COLO668 (cell line): Measurements from ENCODE around the gene SUCLA2.

Source experiments
- DNase-seq: peaks from one replicate; lab custom pipeline; 2025; ENCODE audit not compliant: unreplicated experiment; lab: John Stamatoyannopoulos, UW

The SUCLA2 gene

DNA sequence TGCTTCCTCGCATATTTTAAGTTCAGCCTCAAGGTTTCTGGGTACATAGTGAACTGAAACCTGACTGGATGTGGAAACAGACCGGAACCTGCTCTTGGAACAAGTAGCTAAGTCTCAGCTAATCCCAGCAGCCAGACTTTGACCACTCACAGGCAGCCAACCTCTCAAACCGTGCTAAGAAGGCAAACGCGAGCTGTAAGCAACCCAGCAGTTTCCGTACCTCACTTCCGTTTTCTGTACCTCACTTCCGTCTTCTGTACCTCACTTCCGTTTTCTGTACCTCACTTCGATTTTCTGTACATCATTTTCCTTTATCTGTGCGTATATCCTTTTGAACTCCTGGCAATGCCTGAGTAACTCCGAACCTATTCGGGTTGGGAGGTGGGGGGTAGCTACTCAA, 96.8 kb downstream of the SUCLA2 start:
- no peak for DNase-seq

DNA sequence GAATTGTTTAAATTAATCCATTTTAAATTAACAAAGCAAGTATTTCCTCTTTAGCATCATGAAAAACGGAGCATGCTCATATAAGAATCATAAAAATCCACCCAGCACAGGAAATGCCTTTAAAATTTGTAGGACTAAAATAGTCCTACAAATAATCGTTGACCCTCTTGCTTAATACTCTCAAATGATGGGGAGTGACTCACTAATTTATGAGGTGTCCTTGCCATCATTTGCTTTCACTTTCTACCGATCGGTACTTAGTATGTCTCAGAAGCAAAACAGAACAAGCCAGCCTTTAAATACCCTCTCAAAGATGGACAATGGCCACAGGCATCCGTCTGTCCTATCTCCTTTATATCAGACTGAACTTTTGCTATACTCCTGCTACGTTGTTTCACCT, 97.2 kb downstream of the SUCLA2 start:
- no peak for DNase-seq

DNA sequence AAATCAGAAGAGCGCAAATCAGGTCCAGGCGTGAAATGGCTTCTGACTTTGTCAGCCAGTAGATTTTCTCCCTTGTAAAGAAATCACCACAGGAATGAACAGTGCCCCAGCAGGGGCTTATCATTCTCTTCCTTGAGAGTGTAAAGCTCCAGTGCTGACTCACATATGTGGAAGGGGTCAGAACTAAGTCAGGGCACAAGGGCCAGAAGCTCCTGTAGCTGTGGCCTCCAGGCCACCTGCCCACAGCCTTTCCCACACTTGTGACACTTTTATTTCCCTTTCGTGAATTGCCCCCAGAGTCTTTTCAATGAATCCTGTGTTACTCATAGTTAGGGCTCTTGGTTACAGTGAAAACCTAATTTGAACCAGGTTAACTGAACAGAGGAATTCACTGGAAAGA, 99.6 kb downstream of the SUCLA2 start:
- DNase-seq, result no peak

DNA sequence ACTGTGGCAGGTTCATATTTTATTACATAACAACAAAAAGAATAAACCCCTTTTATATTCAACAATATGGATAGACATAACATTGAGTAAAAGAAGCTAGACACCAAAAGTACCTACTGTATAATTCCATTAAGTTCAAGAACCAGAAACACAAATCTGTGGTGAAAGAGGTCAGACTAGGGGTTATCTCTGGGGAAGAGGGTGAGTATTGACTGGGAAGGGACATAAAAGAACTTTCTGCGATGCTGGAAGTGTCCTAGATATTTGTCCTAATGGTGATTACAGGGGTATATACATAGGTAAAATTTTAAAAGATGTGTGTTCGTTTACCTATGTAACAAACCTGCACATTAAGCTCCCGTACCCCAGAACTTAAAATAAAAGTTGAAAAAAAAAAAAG, 103.0 kb downstream of the SUCLA2 start:
- no peak for DNase-seq

DNA sequence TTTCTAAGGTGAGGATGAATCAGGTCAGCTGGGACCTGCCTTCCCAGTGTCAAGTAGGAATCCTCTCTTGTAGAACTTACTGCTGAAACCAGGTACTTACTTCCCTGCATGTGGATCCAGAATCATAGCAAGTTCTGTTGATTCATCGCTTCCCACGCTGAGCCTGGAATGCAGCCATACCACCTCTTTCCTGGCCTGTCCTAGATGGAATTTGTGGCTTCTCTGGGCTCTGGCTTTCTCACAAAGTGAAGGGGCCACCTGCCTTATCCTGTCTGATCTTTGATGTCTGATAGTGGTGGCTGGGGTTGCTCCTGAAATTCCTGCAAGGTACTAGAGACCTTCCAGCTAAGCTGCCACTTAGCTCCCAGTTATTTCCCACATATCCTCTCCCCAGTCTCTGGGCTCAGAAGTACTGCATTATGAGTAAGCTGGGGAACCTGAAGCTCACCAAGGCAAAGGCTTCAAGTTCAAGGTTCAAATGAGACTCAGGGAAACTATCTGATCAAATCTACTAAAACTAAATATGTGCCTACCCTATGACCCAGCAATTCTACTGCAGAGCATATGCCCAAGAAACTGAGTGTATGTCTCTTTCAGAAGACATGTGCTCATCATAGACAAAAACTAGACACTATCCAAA, 103.5 kb downstream of the SUCLA2 start:
- no peak for DNase-seq

DNA sequence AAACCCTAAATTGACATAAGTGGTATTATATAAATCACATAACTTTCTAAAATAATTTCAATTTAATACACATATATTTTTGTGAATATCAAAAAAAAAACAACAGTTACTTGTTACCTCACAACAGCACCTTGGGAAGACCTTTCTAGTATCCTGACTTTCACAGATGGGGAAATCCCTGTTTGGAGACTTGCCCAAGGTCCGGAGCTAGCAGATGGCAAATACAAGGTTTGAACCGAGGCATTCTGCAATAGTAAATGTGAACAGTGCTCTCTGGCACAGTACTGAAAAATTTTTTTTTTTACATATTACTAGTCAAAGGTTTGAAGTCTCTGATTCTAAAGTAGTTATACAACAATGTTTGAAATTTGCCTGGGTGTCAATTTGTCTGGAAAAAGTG, 104.5 kb downstream of the SUCLA2 start:
- DNase-seq, result no peak

DNA sequence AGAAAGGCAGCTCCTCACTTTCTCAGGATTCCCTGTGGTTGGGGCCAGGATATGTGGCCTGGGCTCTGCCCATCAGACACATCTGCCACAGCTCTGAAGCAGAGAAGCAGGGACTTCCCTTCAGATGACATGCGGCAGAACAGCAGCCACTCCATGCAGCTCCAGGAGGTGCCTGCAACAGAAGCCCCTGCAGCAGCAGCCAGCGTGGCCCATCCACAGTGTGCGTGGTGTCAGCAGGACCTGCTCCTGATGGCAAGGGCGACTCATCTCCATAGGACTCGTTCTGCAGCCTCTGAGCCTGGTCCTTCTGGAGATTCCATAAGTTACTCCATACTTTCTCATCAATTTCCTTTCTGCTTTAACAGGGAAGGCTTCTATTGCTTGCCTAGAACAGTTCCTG, 105.0 kb downstream of the SUCLA2 start:
- no peak for DNase-seq

DNA sequence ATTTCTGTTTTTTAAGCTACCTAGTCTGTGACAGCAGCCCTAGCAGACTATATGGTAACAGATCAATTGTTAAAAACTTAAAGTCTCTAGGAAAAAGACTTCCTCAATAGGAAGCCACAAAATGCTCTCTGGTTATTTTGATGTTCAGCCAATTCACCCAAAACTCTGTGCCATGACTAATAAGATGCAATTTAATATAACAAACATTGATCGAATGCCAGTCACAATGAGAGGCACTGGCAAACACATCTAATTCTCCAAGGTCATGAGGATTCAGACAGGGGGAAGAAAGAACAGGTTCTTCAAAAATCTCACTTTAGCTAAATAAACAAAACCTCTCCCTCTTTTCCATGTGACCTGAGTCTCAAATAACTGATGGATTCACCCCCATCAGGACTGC, 107.5 kb downstream of the SUCLA2 start:
- no peak for DNase-seq
